Endothelial cell of umbilical vein (primary cell): Measurements from ENCODE around the gene NTN4. TPM values are rescaled to one million over a fixed set of nuclear protein-coding genes. Genes with fewer than 3 reads are reported as not detected.

Source experiments
- BruUV-seq: library from RNA; stranded (reverse); fragments of 400-500 nt; replicated peaks from 2 replicates; lab custom pipeline; 2021; lab: Mats Ljungman, UMichigan
- CTCF ChIA-PET: fragments of 300-600, 350-600 bp; sonication (Branson Sonifier 250); formaldehyde crosslinking; loops from one replicate; lab custom pipeline; 2021; ENCODE audit warnings: antibody characterized with exemption, inconsistent platforms; lab: Charles Lee
- POLR2A ChIA-PET: fragments of 300-600, 350-600 bp; sonication (Branson Sonifier 250); formaldehyde crosslinking; loops from one replicate; lab custom pipeline; 2021; ENCODE audit warnings: antibody characterized with exemption, inconsistent platforms; lab: Charles Lee
- DNase-seq: peaks from one replicate; pipeline ENCODE4 v3.0.0-alpha.2; 2011; ENCODE audit warnings: low read depth, low spot score
- FAIRE-seq: peaks from 2 replicates; lab custom pipeline; 2011; peaks lifted over from hg19 to GRCh38; lab: Jason Lieb, UNC
- H2AFZ ChIP-seq: 2 replicates; pipeline ENCODE4 v1.6.0; 2012; ENCODE audit warnings: low read depth, low read length, control low read depth, inconsistent platforms
- H3K27ac ChIP-seq: 2 replicates; pipeline ENCODE4 v1.5.1; 2011; ENCODE audit warnings: low read depth, mild to moderate bottlenecking, control low read depth, low read length, moderate library complexity; ENCODE audit not compliant: insufficient read depth
- H3K27me3 ChIP-seq, 2 experiments: 2 replicates each; pipeline versions ENCODE4 v1.6.0 to v1.6.1; 2011; ENCODE audit warnings: low read length in 2 of 2, mixed read lengths in 1 of 2; ENCODE audit not compliant: control insufficient read depth in 2 of 2, insufficient read depth in 2 of 2
- H3K36me3 ChIP-seq, 2 experiments: 2 replicates in 1 of 2; 3 replicates in 1 of 2; pipeline ENCODE4 v1.5.1; 2011; ENCODE audit warnings: low read length in 2 of 2, mild to moderate bottlenecking in 1 of 2, moderate library complexity in 1 of 2; ENCODE audit not compliant: control insufficient read depth in 2 of 2, insufficient read depth in 2 of 2; ENCODE audit errors: extremely low read depth in 1 of 2
- H3K4me1 ChIP-seq: 3 replicates; pipeline ENCODE4 v1.5.1; 2011; ENCODE audit warnings: mild to moderate bottlenecking, low read length; ENCODE audit not compliant: control insufficient read depth, insufficient read depth; ENCODE audit errors: extremely low read depth
- H3K4me2 ChIP-seq: 2 replicates; pipeline ENCODE4 v1.6.1; 2011; ENCODE audit warnings: low read length, control low read depth, mixed read lengths; ENCODE audit not compliant: insufficient read depth
- H3K4me3 ChIP-seq, 3 experiments: fragments of 200-600 bp in 1 of 3; sonication (generic), shearing (Covaris generic) in 1 of 3; replicated peaks in 1 of 3; 2 replicates each; pipeline ENCODE4 v1.5.1; 2011 to 2016; ENCODE audit warnings: control low read depth in 3 of 3, low read length in 3 of 3, mild to moderate bottlenecking in 2 of 3, inconsistent platforms in 1 of 3, low read depth in 1 of 3, moderate library complexity in 1 of 3; ENCODE audit not compliant: insufficient read depth in 1 of 3
- H3K79me2 ChIP-seq: 2 replicates; pipeline ENCODE4 v1.6.0; 2012; ENCODE audit warnings: low read length, inconsistent platforms; ENCODE audit not compliant: control insufficient read depth, insufficient read depth
- H3K9ac ChIP-seq: replicated peaks from 2 replicates; pipeline ENCODE3; 2011; ENCODE audit warnings: low read length, control low read depth; ENCODE audit not compliant: insufficient read depth; ENCODE audit errors: extremely low read depth
- H3K9me1 ChIP-seq: replicated peaks from 3 replicates; pipeline ENCODE4 v1.6.0; 2011; ENCODE audit warnings: mild to moderate bottlenecking, low read length; ENCODE audit not compliant: control insufficient read depth, insufficient read depth; ENCODE audit errors: extremely low read depth
- H3K9me3 ChIP-seq: replicated peaks from 2 replicates; pipeline ENCODE4 v1.5.1; 2012; ENCODE audit warnings: low read length, inconsistent platforms; ENCODE audit not compliant: control insufficient read depth, insufficient read depth
- H4K20me1 ChIP-seq: replicated peaks from 2 replicates; pipeline ENCODE3; 2011; ENCODE audit warnings: mild to moderate bottlenecking, low read length; ENCODE audit not compliant: control insufficient read depth, insufficient read depth; ENCODE audit errors: extremely low read depth
- EZH2 ChIP-seq: IDR thresholded peaks from 2 replicates; pipeline ENCODE4 v1.6.1; 2012; ENCODE audit warnings: borderline replicate concordance, low read depth, mild to moderate bottlenecking, moderate library complexity, low read length, inconsistent platforms; ENCODE audit not compliant: severe bottlenecking
- FOS ChIP-seq: IDR thresholded peaks from 2 replicates; pipeline ENCODE4 v1.6.1; 2011; ENCODE audit warnings: mild to moderate bottlenecking, low read length, moderate library complexity, borderline replicate concordance; ENCODE audit not compliant: insufficient read depth
- GATA2 ChIP-seq: IDR thresholded peaks from 2 replicates; pipeline ENCODE4 v1.7.0; 2011; ENCODE audit warnings: low read depth, mild to moderate bottlenecking, moderate library complexity, mixed read lengths, low read length; ENCODE audit not compliant: insufficient read length, insufficient read depth
- JUN ChIP-seq: IDR thresholded peaks from 2 replicates; pipeline ENCODE4 v1.6.1; 2011; ENCODE audit warnings: borderline replicate concordance, low read depth; ENCODE audit not compliant: insufficient read length, insufficient read depth
- MYC ChIP-seq: IDR thresholded peaks from one replicate; pipeline ENCODE4 v1.6.1; 2011; ENCODE audit warnings: mild to moderate bottlenecking, low read depth, low read length
- POLR2A ChIP-seq: IDR thresholded peaks from 2 replicates; pipeline ENCODE4 v1.6.1; 2012; ENCODE audit warnings: low read depth, mild to moderate bottlenecking, control low read depth, low read length
- POLR2AphosphoS5 ChIP-seq: IDR thresholded peaks from 2 replicates; pipeline ENCODE4 v1.6.1; 2012; ENCODE audit warnings: low read depth, mild to moderate bottlenecking, control low read depth, low read length, moderate library complexity; ENCODE audit not compliant: insufficient read depth
- dilution Hi-C: fragments of 300-500 bp; cut with MboI; formaldehyde crosslinking; loops from one replicate; pipeline ENCODE4 v1.15.0; 2019; ENCODE audit warnings: low sequenced_read_pairs; ENCODE audit not compliant: extremely low pct_ligation_motif_present
- intact Hi-C: fragments of 100-400 bp; cut with micrococcal nuclease; formaldehyde crosslinking; loops from one replicate; pipeline ENCODE4 v1.10.0; 2022
- polyA plus RNA-seq, 4 experiments: library from polyadenylated mRNA; depleted of rRNA in 3 of 4; stranded (reverse) in 3 of 4; unstranded in 1 of 4; fragments of >200 nt; gene quantifications; 2 replicates each; pipeline versions ENCODE4 v1.2.1 to v1.2.3, GENCODE V29; 2011 to 2012; ENCODE audit warnings: missing spikeins in 1 of 4
- total RNA-seq: library from RNA; stranded (reverse); gene quantifications from 2 replicates; pipeline ENCODE4 v1.2.3, GENCODE V29; 2021
- TF ChIP-seq, protein P1 (sequence below): IDR thresholded peaks from 2 replicates; pipeline ENCODE4 v1.6.1; 2011; ENCODE audit not compliant: insufficient read depth, insufficient read length
- TF ChIP-seq, protein P2 (sequence below), 2 donors: IDR thresholded peaks; 1 replicate in 1 of 2; 2 replicates in 1 of 2; pipeline ENCODE4 v1.5.1; 2011; ENCODE audit warnings: low read length in 2 of 2, mild to moderate bottlenecking in 2 of 2, moderate library complexity in 2 of 2, control low read depth in 1 of 2, inconsistent platforms in 1 of 2, low read depth in 1 of 2; ENCODE audit not compliant: insufficient read depth in 1 of 2; ENCODE audit errors: extremely low read depth in 1 of 2

NTN4 gene
- total and polyA plus RNA-seq, 2 donors (not counting 3 experiments of a cell fraction or from before 2014, with no cell fraction given) = 120 to 317 TPM

DNA sequence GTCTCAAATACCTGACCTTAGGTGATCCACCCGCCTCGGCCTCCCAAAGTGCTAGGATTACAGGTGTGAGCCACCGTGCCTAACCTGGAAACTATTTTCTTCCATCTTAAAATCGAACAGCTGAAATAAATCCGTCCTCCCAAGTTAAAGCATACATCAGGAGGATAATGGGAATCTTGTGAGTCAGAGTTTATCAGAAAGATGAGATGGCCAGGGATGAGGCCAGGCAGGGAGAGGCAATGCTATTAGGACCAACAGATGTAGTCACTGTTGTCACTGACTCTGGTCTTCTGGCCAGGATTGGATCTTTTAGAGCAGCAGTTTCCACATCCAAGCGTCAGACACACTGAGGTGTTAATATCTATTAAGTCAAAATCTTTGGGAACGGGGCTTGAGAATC is 177.5 kb downstream of the NTN4 start:
- DNase-seq = no peak
- H3K79me2 ChIP-seq = no peaks in the 10 kb centered on the region
- H3K4me1 ChIP-seq = peaks cover 36% of the 10 kb centered on the region

More for the DNA sequence above, 177.5 kb downstream of the NTN4 start:
- CTCF ChIA-PET = interaction anchor here (1.6 to 3.6 kb wide), 2 partner anchors 31 to 38 kb away, joined by 5 to 12 read pairs; no protein-coding TSS in a partner anchor
- no peak overlapping the region for H3K27ac ChIP-seq
- no TSS peak for BruUV-seq
- no peak overlapping the region for H3K4me2 ChIP-seq
- H4K20me1 ChIP-seq = no peaks in the 10 kb centered on the region
- FAIRE-seq = no peak
- H3K9me1 ChIP-seq = no peaks in the 10 kb centered on the region
- dilution Hi-C loops (no loop called here), intact Hi-C loops (no loop called here)
- H2AFZ ChIP-seq = no peak overlapping the region
- H3K4me3 ChIP-seq = no peak overlapping the region
- no peaks in the 10 kb centered on the region for H3K27me3 ChIP-seq
- H3K36me3 ChIP-seq = no peaks in the 10 kb centered on the region
- H3K9me3 ChIP-seq = no peaks in the 10 kb centered on the region
- TF ChIP-seq FOS (no peak), POLR2AphosphoS5 (no peak), EZH2 (no peak), JUN (no peak), MYC (no peak), POLR2A (no peak), GATA2 (no peak)
- TF ChIP-seq, protein P1, sequence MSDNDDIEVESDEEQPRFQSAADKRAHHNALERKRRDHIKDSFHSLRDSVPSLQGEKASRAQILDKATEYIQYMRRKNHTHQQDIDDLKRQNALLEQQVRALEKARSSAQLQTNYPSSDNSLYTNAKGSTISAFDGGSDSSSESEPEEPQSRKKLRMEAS = no peak
- TF ChIP-seq, protein P2, sequence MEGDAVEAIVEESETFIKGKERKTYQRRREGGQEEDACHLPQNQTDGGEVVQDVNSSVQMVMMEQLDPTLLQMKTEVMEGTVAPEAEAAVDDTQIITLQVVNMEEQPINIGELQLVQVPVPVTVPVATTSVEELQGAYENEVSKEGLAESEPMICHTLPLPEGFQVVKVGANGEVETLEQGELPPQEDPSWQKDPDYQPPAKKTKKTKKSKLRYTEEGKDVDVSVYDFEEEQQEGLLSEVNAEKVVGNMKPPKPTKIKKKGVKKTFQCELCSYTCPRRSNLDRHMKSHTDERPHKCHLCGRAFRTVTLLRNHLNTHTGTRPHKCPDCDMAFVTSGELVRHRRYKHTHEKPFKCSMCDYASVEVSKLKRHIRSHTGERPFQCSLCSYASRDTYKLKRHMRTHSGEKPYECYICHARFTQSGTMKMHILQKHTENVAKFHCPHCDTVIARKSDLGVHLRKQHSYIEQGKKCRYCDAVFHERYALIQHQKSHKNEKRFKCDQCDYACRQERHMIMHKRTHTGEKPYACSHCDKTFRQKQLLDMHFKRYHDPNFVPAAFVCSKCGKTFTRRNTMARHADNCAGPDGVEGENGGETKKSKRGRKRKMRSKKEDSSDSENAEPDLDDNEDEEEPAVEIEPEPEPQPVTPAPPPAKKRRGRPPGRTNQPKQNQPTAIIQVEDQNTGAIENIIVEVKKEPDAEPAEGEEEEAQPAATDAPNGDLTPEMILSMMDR (IDR thresholded peaks at IDR 0.05; ENCODE audit: extremely low read depth in 1 of 2, insufficient read depth in 1 of 2, low read depth in 1 of 2, low read length in 2 of 2) = no peak
- no peak overlapping the region for H3K9ac ChIP-seq
- POLR2A ChIA-PET = no interaction called here
